NCI-H1694 treated with DMSO at 0.1 percent for 48 hours (cell line): ENCODE results near the gene LAMC2.
"Not testable (repeated sequence)": the region's sequence is repeated elsewhere in the genome, so short reads cannot be mapped to it uniquely, and the experiment has no call there.

Experiments used
- DNase-seq: peaks from one replicate; lab custom pipeline; 2025; lab: John Stamatoyannopoulos, UW

The LAMC2 gene

DNA sequence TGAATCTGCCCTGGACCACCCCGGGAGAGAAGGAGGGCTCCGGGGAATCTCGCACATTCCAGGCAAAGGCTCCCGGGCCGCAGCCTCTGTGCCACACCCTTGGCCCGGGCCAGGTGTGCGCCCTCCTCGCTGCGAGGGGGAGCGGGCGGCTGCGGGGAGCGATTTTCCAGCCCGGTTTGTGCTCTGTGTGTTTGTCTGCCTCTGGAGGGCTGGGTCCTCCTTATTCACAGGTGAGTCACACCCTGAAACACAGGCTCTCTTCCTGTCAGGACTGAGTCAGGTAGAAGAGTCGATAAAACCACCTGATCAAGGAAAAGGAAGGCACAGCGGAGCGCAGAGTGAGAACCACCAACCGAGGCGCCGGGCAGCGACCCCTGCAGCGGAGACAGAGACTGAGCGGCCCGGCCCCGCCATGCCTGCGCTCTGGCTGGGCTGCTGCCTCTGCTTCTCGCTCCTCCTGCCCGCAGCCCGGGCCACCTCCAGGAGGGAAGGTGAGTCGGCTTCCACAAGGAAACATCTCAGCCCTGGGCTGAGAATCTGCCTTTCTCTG lies at the start of gene LAMC2:
LAMC2 (plus strand) TSS at position 324 of the 550 bp plus-strand sequence; CDS start at position 413, 89 bp downstream.
- DNase-seq = no peak

DNA sequence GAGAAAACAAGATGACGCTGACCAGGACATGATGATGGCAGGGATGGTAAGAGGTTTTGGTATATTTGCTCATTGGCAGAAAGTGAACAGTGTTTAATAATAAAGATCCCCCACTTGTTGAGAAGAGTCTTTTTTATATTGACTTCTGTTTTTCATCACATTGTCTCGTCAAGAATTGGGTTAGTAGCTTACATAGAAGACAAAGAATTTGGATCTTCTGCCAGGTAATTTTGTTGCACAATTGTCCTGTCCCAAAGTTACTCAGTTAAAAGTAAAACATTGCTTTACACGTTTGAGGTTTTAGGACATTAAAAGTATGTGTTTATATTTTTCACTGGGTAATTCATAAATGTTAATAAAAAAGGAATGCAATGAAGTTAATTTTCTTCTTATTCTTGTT lies 48.3 kb upstream of the LAMC2 start:
- DNase-seq = no peak

DNA sequence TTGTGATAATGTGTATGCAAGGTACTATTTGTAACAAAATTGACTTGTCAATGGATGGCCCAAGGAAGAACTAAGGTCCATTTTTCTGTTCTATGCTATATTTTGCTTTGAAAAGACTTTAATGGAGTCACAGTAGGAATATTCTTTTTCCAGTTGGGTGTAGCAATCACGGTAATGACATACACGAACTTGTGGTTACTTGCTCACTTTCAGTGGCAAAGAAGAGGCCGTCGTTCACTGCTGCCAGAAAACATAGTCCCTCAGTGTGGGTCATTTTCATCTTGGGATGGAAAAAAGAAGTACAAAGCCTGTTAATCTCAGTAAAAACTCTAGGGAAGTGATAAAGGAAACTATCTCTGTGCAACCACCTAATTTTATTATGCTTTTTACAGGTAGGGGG lies 47.8 kb upstream of the LAMC2 start:
- DNase-seq = no peak

DNA sequence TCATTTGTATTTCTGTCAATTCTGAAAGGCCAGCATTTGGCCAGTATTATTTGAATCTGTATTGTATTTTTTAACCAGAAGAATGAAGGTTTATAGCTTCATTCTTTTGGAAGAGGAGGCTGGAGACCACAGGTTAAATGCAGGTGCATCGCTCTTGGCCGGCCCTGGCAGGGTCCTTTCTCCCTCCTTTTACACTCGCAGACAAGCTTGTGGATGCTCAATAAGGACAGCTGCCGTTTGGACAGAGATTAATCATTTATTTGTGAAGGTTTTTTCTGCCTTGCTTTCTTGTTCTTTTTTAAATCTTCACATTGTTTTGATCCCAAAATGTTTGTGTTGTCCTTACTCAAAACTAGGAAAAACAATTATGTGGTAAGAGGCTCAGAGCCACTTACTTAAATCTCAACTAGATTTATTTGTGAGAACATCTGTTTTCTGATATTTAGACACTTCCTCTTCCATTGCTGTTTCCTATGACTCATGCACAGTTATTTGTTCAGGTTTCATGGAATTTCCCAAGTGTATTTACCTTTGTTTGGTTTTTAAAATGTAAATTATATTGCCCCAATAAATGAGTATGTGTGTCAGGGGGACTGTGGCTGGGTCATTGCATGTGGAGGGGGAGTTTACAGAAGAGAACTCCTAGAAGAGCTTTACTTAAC lies 46.7 kb upstream of the LAMC2 start:
- no peak for DNase-seq

DNA sequence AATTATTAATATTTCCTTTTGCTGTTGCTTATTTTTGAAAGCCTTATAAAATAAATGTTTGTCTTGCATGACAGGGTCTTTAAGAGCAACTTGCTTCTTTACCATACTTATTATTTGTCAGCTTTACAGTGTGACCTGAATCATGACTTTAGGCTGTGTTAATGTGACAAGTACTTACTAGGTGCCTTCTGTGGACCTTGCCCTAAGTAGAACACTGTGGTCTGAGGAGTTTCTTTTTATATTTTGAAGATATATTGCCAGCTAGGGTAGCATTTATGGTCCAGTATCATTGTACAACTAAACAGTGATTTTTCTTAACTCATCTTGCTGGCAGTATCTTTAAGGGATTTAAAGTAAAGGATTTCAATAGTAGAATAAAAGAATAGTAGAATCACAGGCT lies 45.4 kb upstream of the LAMC2 start:
- DNase-seq = no peak

DNA sequence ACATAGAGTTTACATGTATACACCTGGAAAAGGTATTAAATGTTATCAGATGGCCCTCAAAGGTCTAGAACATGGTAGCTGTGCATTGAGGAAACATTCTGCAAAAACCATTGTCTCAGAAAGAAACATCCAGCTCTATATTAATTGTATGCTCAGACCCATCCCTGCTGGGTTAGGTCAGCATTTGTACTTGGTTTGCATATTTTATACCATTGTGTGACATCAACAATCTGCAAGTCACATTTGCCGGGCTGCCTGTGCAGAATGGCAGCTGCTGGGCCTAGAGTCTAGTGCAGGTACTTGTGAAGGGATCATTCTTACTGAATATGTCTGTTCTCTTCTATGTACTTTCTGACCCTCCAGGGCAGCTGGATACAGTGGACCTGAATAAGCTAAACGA lies 43.9 kb upstream of the LAMC2 start:
- DNase-seq = no peak

DNA sequence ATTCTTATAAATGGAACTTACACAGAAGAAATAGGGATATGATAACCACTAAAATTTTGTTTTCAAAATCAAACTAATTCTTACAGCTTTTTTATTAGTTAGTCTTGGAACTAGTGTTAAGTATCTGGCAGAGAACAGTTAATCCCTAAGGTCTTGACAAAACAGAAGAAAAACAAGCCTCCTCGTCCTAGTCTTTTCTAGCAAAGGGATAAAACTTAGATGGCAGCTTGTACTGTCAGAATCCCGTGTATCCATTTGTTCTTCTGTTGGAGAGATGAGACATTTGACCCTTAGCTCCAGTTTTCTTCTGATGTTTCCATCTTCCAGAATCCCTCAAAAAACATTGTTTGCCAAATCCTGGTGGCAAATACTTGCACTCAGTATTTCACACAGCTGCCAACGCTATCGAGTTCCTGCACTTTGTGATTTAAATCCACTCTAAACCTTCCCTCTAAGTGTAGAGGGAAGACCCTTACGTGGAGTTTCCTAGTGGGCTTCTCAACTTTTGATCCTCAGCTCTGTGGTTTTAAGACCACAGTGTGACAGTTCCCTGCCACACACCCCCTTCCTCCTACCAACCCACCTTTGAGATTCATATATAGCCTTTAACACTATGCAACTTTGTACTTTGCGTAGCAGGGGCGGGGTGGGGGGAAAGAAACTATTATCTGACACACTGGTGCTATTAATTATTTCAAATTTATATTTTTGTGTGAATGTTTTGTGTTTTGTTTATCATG lies 42.3 kb upstream of the LAMC2 start:
- no peak for DNase-seq

DNA sequence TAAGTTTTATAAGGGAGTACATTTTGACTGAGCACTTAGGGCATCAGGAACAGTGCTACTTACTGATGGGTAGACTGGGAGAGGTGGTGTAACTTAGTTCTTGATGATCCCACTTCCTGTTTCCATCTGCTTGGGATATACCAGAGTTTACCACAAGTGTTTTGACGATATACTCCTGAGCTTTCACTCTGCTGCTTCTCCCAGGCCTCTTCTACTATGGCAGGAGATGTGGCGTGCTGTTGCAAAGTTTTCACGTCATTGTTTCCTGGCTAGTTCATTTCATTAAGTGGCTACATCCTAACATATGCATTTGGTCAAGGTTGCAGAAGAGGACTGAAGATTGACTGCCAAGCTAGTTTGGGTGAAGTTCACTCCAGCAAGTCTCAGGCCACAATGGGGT lies 41.3 kb upstream of the LAMC2 start:
- no peak for DNase-seq

DNA sequence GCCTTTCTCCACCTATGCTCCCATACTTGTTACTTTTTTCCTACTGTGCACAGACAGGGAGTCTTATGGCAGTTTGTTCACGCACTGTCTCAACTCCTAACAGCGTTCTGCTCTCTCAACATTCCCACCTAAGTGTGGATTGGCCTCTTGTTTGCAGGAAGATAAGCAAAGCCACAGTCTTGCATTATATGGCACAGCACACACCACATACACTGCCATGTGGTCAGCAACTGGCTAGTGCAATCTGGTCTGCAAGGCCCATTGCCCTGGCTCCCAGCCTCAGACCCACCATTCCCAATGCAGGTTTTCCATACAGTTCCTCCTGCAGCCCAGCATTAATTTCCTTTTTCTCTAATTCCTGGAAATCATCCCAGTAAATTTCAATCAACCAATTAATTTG lies 38.3 kb upstream of the LAMC2 start:
- DNase-seq = no peak

DNA sequence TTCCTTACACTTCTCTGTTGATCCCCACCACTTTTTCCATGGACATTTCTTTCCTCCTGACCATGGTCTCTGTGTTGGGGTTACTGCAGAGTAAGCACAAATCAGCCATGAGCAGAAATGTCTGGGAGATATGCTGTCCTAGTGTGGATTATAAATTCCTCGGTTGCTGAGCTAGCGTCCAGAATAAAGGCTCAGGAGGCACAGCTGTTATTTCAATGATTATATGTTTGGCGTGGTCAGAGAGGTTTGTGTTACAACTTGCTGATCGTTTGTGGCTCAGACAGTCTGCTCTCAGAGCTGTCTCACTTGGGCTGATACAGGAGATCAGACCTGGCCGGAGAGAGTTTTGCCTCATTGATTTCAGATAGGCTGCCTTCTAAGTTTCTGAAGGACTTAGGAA lies 37.5 kb upstream of the LAMC2 start:
- DNase-seq = no peak

DNA sequence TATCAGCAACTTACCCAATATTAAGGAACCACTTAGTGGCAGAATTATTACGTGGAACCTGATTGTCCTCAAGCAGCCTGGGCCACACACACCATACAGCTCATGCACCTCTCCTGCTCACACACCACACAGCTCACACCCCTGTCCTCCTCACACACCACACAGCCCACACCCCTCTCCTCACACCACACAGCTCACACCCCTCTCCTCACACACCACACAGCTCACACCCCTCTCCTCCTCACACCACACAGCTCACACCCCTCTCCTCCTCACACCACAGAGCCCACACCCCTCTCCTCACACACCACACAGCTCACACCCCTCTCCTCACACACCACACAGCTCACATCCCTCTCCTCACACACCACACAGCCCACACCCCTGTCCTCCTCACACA lies 36.8 kb upstream of the LAMC2 start:
- DNase-seq = no peak

DNA sequence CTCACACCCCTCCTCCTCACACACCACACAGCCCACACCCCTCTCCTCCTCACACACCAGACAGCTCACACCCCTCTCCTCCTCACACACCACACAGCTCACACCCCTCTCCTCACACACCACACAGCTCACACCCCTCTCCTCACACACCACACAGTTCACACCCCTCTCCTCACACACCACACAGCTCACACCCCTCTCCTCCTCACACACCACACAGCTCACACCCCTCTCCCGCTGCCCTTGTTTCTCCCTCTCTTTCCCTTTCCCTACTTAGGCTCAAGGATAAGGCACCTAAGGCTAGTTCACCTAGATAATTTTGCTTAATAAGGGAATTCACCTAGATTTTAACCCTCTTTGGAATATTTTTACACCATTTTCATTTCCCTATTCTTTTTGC lies 36.0 kb upstream of the LAMC2 start:
- DNase-seq = not testable (repeated sequence)

DNA sequence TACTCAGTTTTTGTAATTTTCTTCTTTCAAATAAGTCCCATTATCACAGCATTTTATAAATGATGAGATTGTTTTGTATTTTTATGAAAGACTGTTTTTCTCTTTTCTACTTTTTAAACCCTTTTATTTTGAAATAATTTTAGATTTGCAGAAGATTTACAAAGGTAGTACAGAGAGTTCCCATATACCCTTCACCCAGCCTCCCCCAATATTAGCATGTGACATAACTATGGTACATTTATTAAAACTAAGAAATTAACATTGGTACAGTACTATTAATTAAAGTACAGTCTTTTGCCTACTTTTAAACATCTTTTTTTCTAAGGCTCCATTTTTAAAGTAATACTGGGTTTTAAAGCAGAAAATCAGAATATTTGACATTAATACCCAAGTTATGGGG lies 35.6 kb upstream of the LAMC2 start:
- no peak for DNase-seq

DNA sequence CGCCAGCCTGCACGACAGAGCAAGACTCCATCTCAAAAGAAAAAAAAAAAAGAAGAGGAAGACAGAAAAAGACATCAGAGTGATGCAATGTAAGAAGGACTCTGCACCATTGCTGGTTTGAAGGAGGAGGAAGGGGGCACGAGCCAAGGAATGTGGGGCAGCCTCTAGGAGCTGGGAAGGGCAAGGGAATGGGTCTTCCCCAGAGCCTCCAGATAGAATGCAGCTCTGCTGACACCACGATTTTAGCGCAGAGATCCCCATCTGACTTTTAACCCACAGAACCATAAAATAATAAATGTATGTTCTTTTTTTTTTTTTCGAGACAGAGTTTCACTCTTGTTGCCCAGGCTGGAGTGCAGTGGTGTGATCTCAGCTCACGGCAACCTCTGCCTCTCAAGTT lies 33.9 kb upstream of the LAMC2 start:
- DNase-seq = no peak

DNA sequence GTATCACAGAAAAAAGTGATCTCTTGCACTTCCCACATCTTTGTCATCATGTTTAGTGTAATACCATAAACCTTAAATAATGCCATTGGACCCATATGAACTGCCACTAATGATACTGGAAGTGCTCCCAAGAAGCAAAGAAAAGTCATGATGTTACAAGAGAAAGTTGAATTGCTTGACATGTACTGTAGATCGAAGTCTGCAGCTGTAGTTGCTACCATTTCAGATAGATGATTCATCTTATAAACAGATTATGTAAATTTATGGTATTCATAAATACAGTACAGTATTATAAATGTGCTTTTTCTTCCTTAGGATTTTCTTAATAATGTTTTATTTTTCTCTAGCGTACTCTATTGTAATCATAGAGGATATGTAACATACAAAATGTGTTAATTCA lies 30.1 kb upstream of the LAMC2 start:
- no peak for DNase-seq

DNA sequence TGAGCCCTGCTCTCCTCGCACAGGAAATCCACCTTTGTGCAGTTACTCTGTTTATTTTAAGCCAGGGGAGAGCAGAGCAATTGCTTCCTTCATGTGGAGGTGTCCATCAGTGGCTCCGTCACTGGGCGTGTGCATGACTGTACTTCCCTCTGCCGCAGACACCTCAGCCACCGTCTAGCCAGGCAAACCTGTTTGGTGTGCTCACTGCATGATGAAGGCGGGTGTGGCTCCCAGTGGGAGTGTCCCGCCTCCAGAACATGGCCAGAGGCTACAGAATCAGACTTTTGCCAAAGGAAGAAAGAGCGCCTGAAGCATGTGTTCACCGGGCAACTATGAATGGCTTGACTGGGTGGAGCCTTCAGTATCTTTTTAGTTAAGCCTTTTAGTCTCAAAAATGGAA lies 26.1 kb upstream of the LAMC2 start:
- DNase-seq = no peak

DNA sequence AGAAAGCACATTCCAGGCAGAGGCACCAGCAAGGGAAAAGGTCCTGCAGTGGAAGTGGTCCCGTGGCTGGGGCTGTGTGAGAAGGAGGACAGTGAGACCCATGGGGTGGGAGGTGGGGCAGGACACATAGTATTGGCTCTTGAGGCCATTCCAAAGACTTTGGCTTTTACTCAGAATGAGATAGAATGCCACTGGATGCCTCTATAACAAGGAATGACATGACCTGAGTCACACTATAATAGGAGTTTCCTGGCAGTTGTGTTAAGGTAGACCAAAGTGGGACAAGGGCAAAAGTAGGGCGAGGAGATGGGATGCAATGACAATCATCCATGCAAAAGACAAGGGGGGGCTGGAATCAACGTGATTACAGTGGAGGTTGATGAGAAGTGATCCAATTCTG lies 24.7 kb upstream of the LAMC2 start:
- no peak for DNase-seq

DNA sequence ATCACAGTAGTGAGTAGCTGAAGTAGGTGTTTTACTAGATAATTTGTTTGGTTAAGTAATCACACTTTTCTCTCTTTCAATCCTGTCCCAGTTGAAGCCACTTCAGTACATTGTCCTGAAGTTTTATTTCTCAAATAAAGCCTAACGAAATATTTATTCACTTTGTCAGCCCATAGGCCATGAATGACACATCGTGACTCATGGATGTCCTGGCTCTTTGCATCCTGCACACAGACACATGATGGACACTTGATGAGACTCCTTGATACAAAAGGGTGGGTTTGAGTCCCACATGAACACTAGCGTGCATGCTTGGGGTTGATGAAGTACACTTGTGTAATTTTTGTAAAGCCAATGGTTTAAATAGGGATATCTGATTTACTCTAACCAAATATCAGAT lies 22.7 kb upstream of the LAMC2 start:
- DNase-seq = no peak

DNA sequence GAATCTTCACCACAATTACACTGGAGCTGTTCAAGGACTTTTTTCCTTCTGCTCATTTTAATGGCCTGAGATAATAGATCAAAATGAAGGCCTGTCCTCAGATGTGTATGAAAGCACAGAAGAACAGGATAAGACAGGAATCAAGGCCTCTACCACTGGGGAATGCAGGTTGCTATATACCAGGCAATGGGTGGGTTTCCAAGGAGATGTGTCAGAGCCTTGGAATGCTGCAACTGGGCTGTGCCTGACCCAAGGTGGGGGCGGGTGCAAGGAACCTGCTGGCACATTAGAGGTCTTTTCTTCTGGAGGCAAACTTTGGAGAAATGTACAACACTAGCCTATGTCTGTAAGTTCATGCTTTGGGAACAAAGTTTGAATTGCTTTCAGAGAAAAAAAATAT lies 21.7 kb upstream of the LAMC2 start:
- no peak for DNase-seq

DNA sequence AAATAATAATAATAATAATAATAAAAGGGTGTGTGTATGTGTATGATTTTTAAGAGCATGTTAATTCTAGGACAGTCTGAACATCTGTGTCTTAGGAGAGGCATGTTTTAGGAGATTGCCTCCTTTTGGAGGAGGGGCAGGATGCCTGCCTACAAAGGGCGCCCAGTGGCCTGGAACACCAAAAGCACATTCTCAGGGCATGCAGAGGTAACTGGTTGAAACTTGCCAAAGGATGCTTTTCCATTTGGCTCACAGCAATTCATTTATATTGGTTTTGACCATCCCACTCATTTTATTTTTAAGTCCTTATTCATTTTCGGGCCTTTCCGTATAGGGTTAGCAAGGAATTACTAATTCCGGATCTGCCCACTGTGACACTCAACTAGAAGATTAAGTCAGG lies 21.1 kb upstream of the LAMC2 start:
- no peak for DNase-seq

DNA sequence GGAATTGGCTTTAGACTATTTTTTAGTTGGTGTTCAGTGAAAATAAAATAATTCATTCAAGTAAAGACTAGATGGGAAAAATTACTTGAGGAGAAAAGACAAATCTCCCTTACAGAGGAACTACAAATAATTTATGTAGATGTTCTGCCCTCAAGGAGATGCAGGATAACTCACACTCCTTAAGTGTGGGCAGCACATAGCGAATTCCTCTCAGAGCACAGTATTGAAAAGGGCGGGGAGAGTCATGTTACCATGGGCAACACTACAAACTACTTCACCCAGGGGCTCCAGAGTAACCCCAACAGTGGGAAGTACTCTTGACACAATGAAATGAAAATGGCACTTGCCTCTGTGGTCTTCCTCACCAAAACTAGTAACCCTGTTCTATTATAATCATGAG lies 20.6 kb upstream of the LAMC2 start:
- DNase-seq = no peak

DNA sequence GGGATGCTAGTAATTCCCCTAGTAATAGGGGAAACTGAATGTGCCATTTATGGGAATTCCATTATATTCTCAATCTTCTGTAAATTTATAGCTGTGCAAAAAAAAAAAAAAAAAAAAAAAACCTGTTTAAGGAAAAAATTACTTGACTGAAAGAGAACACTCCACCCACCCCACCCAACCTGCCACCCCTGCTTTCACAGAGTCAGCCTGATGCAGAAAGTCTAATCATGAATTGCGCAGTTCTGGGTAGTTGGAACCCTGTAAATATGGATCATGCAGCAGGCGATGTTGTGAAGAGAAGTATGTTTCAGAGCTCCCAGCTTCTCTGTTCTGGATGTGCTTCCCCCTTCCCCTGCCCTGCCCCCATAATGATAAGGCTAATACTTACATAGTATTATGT lies 19.6 kb upstream of the LAMC2 start:
- no peak for DNase-seq

DNA sequence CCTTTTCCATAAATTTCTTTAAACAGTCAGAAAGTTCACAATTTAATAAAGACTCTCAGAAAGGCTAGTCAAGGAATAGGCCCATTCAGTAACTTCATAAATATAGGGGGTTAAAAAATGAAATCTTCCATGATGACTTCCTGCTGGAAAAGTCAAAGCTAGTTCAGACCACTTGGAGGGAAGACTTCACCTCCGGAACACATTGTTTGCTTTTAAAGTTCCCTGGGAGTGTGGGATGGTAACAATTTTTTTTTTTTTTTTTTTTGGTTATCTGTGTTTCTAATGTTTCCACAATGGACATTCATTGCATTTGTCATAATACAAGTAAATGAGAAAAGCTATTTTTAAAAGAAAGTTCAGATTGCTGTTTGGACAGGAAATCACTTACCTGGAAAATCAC lies 18.4 kb upstream of the LAMC2 start:
- no peak for DNase-seq

DNA sequence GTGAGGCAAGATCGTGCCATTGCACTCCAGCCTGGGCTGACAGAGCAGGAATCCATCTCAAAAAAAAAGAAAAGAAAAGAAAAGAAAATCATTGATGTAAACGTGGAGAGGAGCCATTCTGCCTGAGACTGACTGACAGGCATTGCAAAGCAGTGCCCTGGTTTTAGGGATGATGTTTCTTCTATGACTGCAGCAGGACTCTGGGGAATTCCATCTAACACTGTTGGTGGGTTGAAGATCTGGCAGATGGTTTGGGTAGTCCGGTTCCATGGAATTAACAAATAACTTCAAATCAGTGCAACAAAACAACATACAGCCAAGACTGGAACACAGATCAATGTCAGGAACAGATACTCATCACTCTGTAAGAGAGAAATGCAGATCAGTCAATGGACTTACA lies 17.8 kb upstream of the LAMC2 start:
- no peak for DNase-seq
